SK-N-SH (cell line): ENCODE measurements around the gene FAM20B. TPM values are rescaled to one million over a fixed set of nuclear protein-coding genes. Genes with fewer than 3 reads are reported as not detected.
"Not testable (repeated sequence)": the region's sequence is repeated elsewhere in the genome, so short reads cannot be mapped to it uniquely, and the experiment has no call there.

Experiments used
- CTCF ChIA-PET: fragments of 300-600, 350-600 bp; formaldehyde crosslinking; extraction: SDS; loops from one replicate; lab custom pipeline; 2021; lab: Yijun Ruan, JAX
- POLR2A ChIA-PET: fragments of 350-600 bp; sonication (Branson Sonifier 250); formaldehyde crosslinking; extraction: SDS; loops from one replicate; lab custom pipeline; 2020; ENCODE audit warnings: antibody characterized with exemption, inconsistent platforms; lab: Yijun Ruan, JAX
- DNase-seq: peaks from one replicate; pipeline ENCODE4 v3.0.0; 2012
- H2AFZ ChIP-seq: fragments of 200-600 bp; sonication (generic); 2 replicates; pipeline ENCODE4 v1.8.1; 2016; ENCODE audit warnings: antibody characterized with exemption, mild to moderate bottlenecking, low read depth
- H3F3A ChIP-seq: fragments of 200-600 bp; sonication (generic); replicated peaks from 2 replicates; pipeline ENCODE3; 2016; ENCODE audit warnings: antibody characterized with exemption, mild to moderate bottlenecking; ENCODE audit not compliant: insufficient read depth
- H3K27ac ChIP-seq, 2 experiments: fragments of 200-500 bp in 1 of 2; fragments of 200-600 bp in 1 of 2; sonication (Bioruptor generic) in 1 of 2; sonication (generic), shearing (Covaris generic) in 1 of 2; 2 replicates each; pipeline versions ENCODE4 v1.5.1 to v1.6.1; 2014 to 2016; ENCODE audit warnings: low read depth in 2 of 2, inconsistent platforms in 1 of 2, low read length in 1 of 2, mild to moderate bottlenecking in 1 of 2, mixed read lengths in 1 of 2
- H3K27me3 ChIP-seq: fragments of 200-600 bp; sonication (generic), shearing (Covaris generic); 2 replicates; pipeline ENCODE4 v1.6.1; 2016; ENCODE audit warnings: mixed run types; ENCODE audit not compliant: insufficient read depth
- H3K36me3 ChIP-seq, 2 experiments: fragments of 200-500 bp in 1 of 2; fragments of 200-600 bp in 1 of 2; sonication (Bioruptor generic) in 1 of 2; sonication (generic) in 1 of 2; replicated peaks in 1 of 2; 2 replicates each; pipeline versions ENCODE3 to v1.5.1; 2014 to 2016; ENCODE audit warnings: low read length in 1 of 2, mild to moderate bottlenecking in 1 of 2; ENCODE audit not compliant: insufficient read depth in 2 of 2, control insufficient read depth in 1 of 2
- H3K4me1 ChIP-seq, 2 experiments: fragments of 200-500 bp in 1 of 2; fragments of 200-600 bp in 1 of 2; sonication (Bioruptor generic) in 1 of 2; sonication (generic), shearing (Covaris generic) in 1 of 2; 2 replicates each; pipeline versions ENCODE4 v1.5.1 to v1.6.1; 2014 to 2016; ENCODE audit warnings: low read depth in 1 of 2, low read length in 1 of 2, mixed run types in 1 of 2; ENCODE audit not compliant: insufficient read depth in 2 of 2, control insufficient read depth in 1 of 2
- H3K4me2 ChIP-seq: fragments of 200-600 bp; sonication (generic), shearing (Covaris generic); 2 replicates; pipeline ENCODE4 v1.6.1; 2017; ENCODE audit warnings: mixed run types
- H3K4me3 ChIP-seq, 2 experiments: fragments of 200-500 bp in 1 of 2; fragments of 200-600 bp in 1 of 2; sonication (Bioruptor generic) in 1 of 2; sonication (generic), shearing (Covaris generic) in 1 of 2; 2 replicates each; pipeline versions ENCODE4 v1.5.1 to v1.8.1; 2014 to 2016; ENCODE audit warnings: low read depth in 2 of 2, inconsistent platforms in 1 of 2, low read length in 1 of 2, mild to moderate bottlenecking in 1 of 2, mixed read lengths in 1 of 2, moderate library complexity in 1 of 2
- H3K79me2 ChIP-seq: fragments of 200-600 bp; sonication (generic); 2 replicates; pipeline ENCODE4 v1.8.1; 2017; ENCODE audit warnings: mild to moderate bottlenecking; ENCODE audit not compliant: insufficient read depth
- H3K9ac ChIP-seq: fragments of 200-600 bp; sonication (generic); 2 replicates; pipeline ENCODE4 v1.6.1; 2017; ENCODE audit warnings: mixed run types
- H3K9me2 ChIP-seq: fragments of 200-600 bp; sonication (generic); 2 replicates; pipeline ENCODE4 v1.6.1; 2017; ENCODE audit warnings: mixed run types
- H3K9me3 ChIP-seq: fragments of 200-600 bp; sonication (generic); 2 replicates; pipeline ENCODE4 v1.6.1; 2017; ENCODE audit warnings: mixed run types, mild to moderate bottlenecking, moderate library complexity
- H4K20me1 ChIP-seq: fragments of 200-600 bp; sonication (generic); 2 replicates; pipeline ENCODE4 v1.6.1; 2017; ENCODE audit warnings: mild to moderate bottlenecking, mixed run types; ENCODE audit not compliant: insufficient read depth
- EP300 ChIP-seq, 2 experiments: IDR thresholded peaks; 2 replicates each; pipeline versions ENCODE4 v1.4.0 to v1.6.1; 2012; ENCODE audit warnings: borderline replicate concordance in 1 of 2, low read depth in 1 of 2, low read length in 1 of 2
- EZH2phosphoT487 ChIP-seq: fragments of 200-600 bp; sonication (generic); IDR thresholded peaks from 2 replicates; pipeline ENCODE4 v1.6.1; 2017; ENCODE audit warnings: low read depth, mixed run types, mild to moderate bottlenecking, antibody characterized with exemption, moderate library complexity, borderline replicate concordance
- FOXJ3 ChIP-seq: sonication (generic); formaldehyde crosslinking; IDR thresholded peaks from 2 replicates; pipeline ENCODE4 v1.5.1; 2020; ENCODE audit warnings: mild to moderate bottlenecking, missing genetic modification reagents
- GABPA ChIP-seq: IDR thresholded peaks from 2 replicates; pipeline ENCODE4 v1.4.0; 2012; ENCODE audit warnings: low read depth, mild to moderate bottlenecking
- GATA2 ChIP-seq: sonication (generic); formaldehyde crosslinking; IDR thresholded peaks from 2 replicates; pipeline ENCODE4 v1.5.0; 2020; ENCODE audit warnings: mild to moderate bottlenecking, missing genetic modification reagents
- JUND ChIP-seq: IDR thresholded peaks from 2 replicates; pipeline ENCODE4 v1.4.0; 2012
- MEF2A ChIP-seq: IDR thresholded peaks from 2 replicates; pipeline ENCODE4 v1.4.0; 2012; ENCODE audit warnings: low read depth, borderline replicate concordance
- MXI1 ChIP-seq: IDR thresholded peaks from 2 replicates; pipeline ENCODE4 v1.6.1; 2012; ENCODE audit warnings: mild to moderate bottlenecking, low read depth, low read length, improper control_type of control experiment
- NFIC ChIP-seq: IDR thresholded peaks from 2 replicates; pipeline ENCODE4 v1.4.0; 2012; ENCODE audit warnings: borderline replicate concordance
- POLR2AphosphoS5 ChIP-seq: IDR thresholded peaks from 2 replicates; pipeline ENCODE4 v1.6.1; 2012; ENCODE audit warnings: low read depth, low read length
- RCOR1 ChIP-seq: fragments of 150-350 bp; IDR thresholded peaks from 2 replicates; pipeline ENCODE4 v1.6.1; 2017; ENCODE audit warnings: antibody characterized with exemption, low read length
- RFX5 ChIP-seq: IDR thresholded peaks from 2 replicates; pipeline ENCODE4 v1.6.1; 2012; ENCODE audit warnings: mild to moderate bottlenecking, improper control_type of control experiment, low read length
- RXRA ChIP-seq: IDR thresholded peaks from 2 replicates; pipeline ENCODE4 v1.4.0; 2012; ENCODE audit warnings: low read depth, mild to moderate bottlenecking, borderline replicate concordance
- SIN3A ChIP-seq: IDR thresholded peaks from 2 replicates; pipeline ENCODE4 v1.6.1; 2012; ENCODE audit warnings: low read depth, mild to moderate bottlenecking, low read length, moderate library complexity, borderline replicate concordance
- SMC3 ChIP-seq: IDR thresholded peaks from 2 replicates; pipeline ENCODE4 v1.6.1; 2012; ENCODE audit warnings: low read depth, low read length, improper control_type of control experiment
- TAF1 ChIP-seq: IDR thresholded peaks from 2 replicates; pipeline ENCODE4 v1.6.1; 2012; ENCODE audit warnings: low read depth, mild to moderate bottlenecking, low read length, moderate library complexity, borderline replicate concordance
- WGBS: methylation state at CpG from one replicate; pipeline ENCODE4 v1.1.6; 2017; ENCODE audit warnings: low lambda C conversion rate; 5-methylcytosine and 5-hydroxymethylcytosine counted together
- polyA plus RNA-seq, 3 experiments: library from polyadenylated mRNA; depleted of rRNA; stranded (reverse); fragments of >200 nt; gene quantifications; 2 replicates each; pipeline ENCODE4 v1.2.3, GENCODE V29; 2012
- TF ChIP-seq, protein P1 (sequence below): fragments of 150-350 bp; IDR thresholded peaks from 2 replicates; pipeline ENCODE4 v1.6.1; 2017; ENCODE audit warnings: antibody characterized with exemption, low read length, low read depth, borderline replicate concordance
- TF ChIP-seq, protein P2 (sequence below): fragments of 150-350 bp; IDR thresholded peaks from 2 replicates; pipeline ENCODE4 v1.6.1; 2016; ENCODE audit warnings: mild to moderate bottlenecking, low read depth, low read length
- TF ChIP-seq, protein P3 (sequence below): fragments of 200-600 bp; sonication (generic); IDR thresholded peaks from 2 replicates; pipeline ENCODE4 v1.6.1; 2017; ENCODE audit warnings: antibody characterized with exemption, mild to moderate bottlenecking, moderate library complexity

FAM20B gene
- polyA plus RNA-seq, 1 of the 3 experiments (the other 2 are of a cell fraction): 14.9 TPM

DNA sequence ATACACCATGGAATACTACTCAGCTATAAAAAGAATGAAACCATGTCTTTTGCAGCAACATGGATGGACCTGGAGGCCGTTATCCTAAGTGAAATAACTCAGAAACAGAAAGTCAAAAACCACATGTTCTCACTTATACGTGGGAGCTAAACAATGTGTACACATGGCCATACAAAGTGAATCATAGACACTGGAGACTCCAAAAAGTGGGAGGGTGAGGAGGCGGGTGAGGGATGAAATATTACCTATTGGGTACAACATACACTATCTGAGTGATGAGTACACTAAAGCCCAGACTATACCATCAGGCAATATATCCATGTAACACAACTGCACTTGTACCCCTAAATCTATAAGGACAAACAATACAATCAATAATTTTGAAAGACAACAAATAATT is 39.5 kb upstream of the FAM20B start:
- CTCF ChIA-PET: interaction anchor here (1.3 kb wide), 1 partner anchor 17 kb away, joined by 5 read pairs; no protein-coding TSS in a partner anchor

DNA sequence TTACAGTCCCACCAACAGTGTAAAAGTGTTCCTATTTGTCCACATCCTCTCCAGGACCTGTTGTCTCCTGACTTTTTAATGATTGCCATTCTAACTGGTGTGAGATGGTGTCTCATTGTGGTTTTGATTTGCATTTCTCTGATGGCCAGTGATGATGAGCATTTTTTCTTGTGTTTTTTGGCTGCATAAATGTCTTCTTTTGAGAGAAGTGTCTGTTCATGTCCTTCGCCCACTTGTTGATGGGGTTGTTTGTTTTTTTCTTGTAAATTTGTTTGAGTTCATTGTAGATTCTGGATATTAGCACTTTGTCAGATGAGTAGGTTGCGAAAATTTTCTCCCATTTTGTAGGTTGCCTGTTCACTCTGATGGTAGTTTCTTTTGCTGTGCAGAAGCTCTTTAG is 37.5 kb upstream of the FAM20B start:
- H4K20me1 ChIP-seq, H3K27me3 ChIP-seq, H3K79me2 ChIP-seq, H3K36me3 ChIP-seq, POLR2A ChIA-PET, H3K9ac ChIP-seq, H3F3A ChIP-seq, CTCF ChIA-PET, H2AFZ ChIP-seq, H3K4me3 ChIP-seq, H3K27ac ChIP-seq, H3K9me3 ChIP-seq, H3K4me1 ChIP-seq, H3K4me2 ChIP-seq, H3K9me2 ChIP-seq, DNase-seq: not testable (repeated sequence)
- WGBS: 41% methylated on average over 2 of the region's 2 CpGs

More for the DNA sequence above, 39.5 kb upstream of the FAM20B start:
- Histone ChIP-seq H3F3A (no peaks in the 10 kb centered on the region), H3K4me3 (no peak overlapping the region), H3K9me3 (no peaks in the 10 kb centered on the region), H3K27me3 (no peaks in the 10 kb centered on the region), H3K9ac (no peak overlapping the region), H3K79me2 (no peaks in the 10 kb centered on the region), H3K27ac (no peak overlapping the region), H3K4me1 (no peaks in the 10 kb centered on the region), H4K20me1 (no peaks in the 10 kb centered on the region), H2AFZ (no peak overlapping the region), H3K4me2 (no peak overlapping the region), H3K9me2 (no peaks in the 10 kb centered on the region), H3K36me3 (no peaks in the 10 kb centered on the region)
- no peak for DNase-seq
- TF ChIP-seq MEF2A (no peak), RFX5 (no peak), POLR2AphosphoS5 (no peak), GATA2 (CRISPR knock-in tag) (no peak), RCOR1 (no peak), FOXJ3 (CRISPR knock-in tag) (no peak), TAF1 (no peak), EZH2phosphoT487 (no peak), SMC3 (no peak), SIN3A (no peak), NFIC (no peak), MXI1 (no peak), EP300 (IDR thresholded peaks at IDR 0.05; ENCODE audit: borderline replicate concordance in 1 of 2, low read depth in 1 of 2, low read length in 1 of 2) (no peak), RXRA (no peak), GABPA (no peak), JUND (no peak)
- TF ChIP-seq, protein P1, sequence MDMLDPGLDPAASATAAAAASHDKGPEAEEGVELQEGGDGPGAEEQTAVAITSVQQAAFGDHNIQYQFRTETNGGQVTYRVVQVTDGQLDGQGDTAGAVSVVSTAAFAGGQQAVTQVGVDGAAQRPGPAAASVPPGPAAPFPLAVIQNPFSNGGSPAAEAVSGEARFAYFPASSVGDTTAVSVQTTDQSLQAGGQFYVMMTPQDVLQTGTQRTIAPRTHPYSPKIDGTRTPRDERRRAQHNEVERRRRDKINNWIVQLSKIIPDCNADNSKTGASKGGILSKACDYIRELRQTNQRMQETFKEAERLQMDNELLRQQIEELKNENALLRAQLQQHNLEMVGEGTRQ: no peak
- TF ChIP-seq, protein P2, sequence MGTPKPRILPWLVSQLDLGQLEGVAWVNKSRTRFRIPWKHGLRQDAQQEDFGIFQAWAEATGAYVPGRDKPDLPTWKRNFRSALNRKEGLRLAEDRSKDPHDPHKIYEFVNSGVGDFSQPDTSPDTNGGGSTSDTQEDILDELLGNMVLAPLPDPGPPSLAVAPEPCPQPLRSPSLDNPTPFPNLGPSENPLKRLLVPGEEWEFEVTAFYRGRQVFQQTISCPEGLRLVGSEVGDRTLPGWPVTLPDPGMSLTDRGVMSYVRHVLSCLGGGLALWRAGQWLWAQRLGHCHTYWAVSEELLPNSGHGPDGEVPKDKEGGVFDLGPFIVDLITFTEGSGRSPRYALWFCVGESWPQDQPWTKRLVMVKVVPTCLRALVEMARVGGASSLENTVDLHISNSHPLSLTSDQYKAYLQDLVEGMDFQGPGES: no peak
- TF ChIP-seq, protein P3, sequence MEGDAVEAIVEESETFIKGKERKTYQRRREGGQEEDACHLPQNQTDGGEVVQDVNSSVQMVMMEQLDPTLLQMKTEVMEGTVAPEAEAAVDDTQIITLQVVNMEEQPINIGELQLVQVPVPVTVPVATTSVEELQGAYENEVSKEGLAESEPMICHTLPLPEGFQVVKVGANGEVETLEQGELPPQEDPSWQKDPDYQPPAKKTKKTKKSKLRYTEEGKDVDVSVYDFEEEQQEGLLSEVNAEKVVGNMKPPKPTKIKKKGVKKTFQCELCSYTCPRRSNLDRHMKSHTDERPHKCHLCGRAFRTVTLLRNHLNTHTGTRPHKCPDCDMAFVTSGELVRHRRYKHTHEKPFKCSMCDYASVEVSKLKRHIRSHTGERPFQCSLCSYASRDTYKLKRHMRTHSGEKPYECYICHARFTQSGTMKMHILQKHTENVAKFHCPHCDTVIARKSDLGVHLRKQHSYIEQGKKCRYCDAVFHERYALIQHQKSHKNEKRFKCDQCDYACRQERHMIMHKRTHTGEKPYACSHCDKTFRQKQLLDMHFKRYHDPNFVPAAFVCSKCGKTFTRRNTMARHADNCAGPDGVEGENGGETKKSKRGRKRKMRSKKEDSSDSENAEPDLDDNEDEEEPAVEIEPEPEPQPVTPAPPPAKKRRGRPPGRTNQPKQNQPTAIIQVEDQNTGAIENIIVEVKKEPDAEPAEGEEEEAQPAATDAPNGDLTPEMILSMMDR: no peak
- POLR2A ChIA-PET: no interaction called here
- WGBS: 43% methylated on average over 3 of the region's 3 CpGs
